22Rv1 (cell line): ENCODE data around the gene CD6.

Experiments
- CTCF ChIP-seq: fragments of 450-650 bp; IDR thresholded peaks from 2 replicates; pipeline ENCODE4 v1.5.1; 2017; ENCODE audit warnings: mild to moderate bottlenecking
- ZFX ChIP-seq: fragments of 450-650 bp; IDR thresholded peaks from 2 replicates; pipeline ENCODE4 v1.6.1; 2017; ENCODE audit warnings: antibody characterized with exemption, borderline replicate concordance

- TF ChIP-seq CTCF (peak; percentile 33; the same call in 1 of the 2 replicates), ZFX (no peak)
These were observed 26.8 kb upstream of the CD6 start for GRCh38 chr11:60944490-60945294.
